Measurements from ENCODE around the gene FKBP2. TPM values are rescaled to one million over a fixed set of nuclear protein-coding genes. Genes with fewer than 3 reads are reported as not detected.

FKBP2 gene
- total and polyA plus RNA-seq, 2 of the 13 experiments (the other 11 are each of a cell fraction or from before 2014, with no cell fraction given): 30.1 to 53.3 TPM

DNA sequence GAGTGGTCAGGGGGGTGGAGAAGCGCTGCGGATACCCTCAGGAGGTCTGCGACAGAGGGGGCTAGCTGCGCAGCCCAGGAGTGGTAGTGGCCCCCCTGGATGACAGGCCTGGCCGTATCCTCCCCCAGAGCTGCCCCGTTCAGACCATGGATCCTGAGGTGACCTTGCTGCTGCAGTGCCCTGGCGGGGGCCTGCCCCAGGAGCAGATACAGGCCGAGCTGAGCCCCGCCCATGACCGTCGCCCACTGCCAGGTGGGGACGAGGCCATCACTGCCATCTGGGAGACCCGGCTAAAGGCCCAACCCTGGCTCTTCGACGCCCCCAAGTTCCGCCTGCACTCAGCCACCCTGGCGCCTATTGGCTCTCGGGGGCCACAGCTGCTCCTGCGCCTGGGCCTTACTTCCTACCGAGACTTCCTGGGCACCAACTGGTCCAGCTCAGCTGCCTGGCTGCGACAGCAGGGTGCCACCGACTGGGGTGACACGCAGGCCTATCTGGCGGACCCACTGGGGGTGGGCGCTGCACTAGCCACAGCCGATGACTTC lies 14.3 kb upstream of the FKBP2 start (continued):
- TF ChIP-seq, protein P1, sequence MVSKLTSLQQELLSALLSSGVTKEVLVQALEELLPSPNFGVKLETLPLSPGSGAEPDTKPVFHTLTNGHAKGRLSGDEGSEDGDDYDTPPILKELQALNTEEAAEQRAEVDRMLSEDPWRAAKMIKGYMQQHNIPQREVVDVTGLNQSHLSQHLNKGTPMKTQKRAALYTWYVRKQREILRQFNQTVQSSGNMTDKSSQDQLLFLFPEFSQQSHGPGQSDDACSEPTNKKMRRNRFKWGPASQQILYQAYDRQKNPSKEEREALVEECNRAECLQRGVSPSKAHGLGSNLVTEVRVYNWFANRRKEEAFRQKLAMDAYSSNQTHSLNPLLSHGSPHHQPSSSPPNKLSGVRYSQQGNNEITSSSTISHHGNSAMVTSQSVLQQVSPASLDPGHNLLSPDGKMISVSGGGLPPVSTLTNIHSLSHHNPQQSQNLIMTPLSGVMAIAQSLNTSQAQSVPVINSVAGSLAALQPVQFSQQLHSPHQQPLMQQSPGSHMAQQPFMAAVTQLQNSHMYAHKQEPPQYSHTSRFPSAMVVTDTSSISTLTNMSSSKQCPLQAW (CRISPR knock-in tag; IDR thresholded peaks at IDR 0.05): no peak
- TF ChIP-seq ZNF703 (CRISPR knock-in tag; IDR thresholded peaks at IDR 0.05; ENCODE audit: borderline replicate concordance) (no peak), ZNF468 (CRISPR knock-in tag; IDR thresholded peaks at IDR 0.05) (0 out of 2 replicates have a peak, but pooled peaks have one; percentile 41), ZNF12 (CRISPR knock-in tag; IDR thresholded peaks at IDR 0.05) (no peak), ZSCAN30 (CRISPR knock-in tag; IDR thresholded peaks at IDR 0.05) (no peak), ZZZ3 (CRISPR knock-in tag; IDR thresholded peaks at IDR 0.05; ENCODE audit: borderline replicate concordance) (no peak), TMF1 (CRISPR knock-in tag; IDR thresholded peaks at IDR 0.05; ENCODE audit: low read depth) (0 out of 2 replicates have a peak, but pooled peaks have one; percentile 0), ZNF136 (CRISPR knock-in tag; IDR thresholded peaks at IDR 0.05; ENCODE audit: low read depth) (0 out of 2 replicates have a peak, but pooled peaks have one; percentile 19), KLF16 (CRISPR knock-in tag; IDR thresholded peaks at IDR 0.05) (no peak), GLI4 (CRISPR knock-in tag; IDR thresholded peaks at IDR 0.05; ENCODE audit: borderline replicate concordance) (0 out of 2 replicates have a peak, but pooled peaks have one; percentile 55), MEF2D (CRISPR knock-in tag; IDR thresholded peaks at IDR 0.05) (no peak), NFYB (CRISPR knock-in tag; IDR thresholded peaks at IDR 0.05) (peak; percentile 73), SNAI1 (CRISPR knock-in tag; IDR thresholded peaks at IDR 0.05; ENCODE audit: borderline replicate concordance) (no peak), HOXA3 (CRISPR knock-in tag; IDR thresholded peaks at IDR 0.05) (peak; percentile 22; the same call in 1 of the 2 replicates), SIN3A (IDR thresholded peaks at IDR 0.05; ENCODE audit: borderline replicate concordance, low read depth, low read length) (peak; percentile 27; the same call in 1 of the 2 replicates), LCORL (IDR thresholded peaks at IDR 0.05) (no peak), LCORL (CRISPR knock-in tag; IDR thresholded peaks at IDR 0.05) (0 out of 2 replicates have a peak, but pooled peaks have one; percentile 13), ZFX (CRISPR knock-in tag; IDR thresholded peaks at IDR 0.05; ENCODE audit: low read depth) (peak; percentile 81)
- TF ChIP-seq, protein P2, sequence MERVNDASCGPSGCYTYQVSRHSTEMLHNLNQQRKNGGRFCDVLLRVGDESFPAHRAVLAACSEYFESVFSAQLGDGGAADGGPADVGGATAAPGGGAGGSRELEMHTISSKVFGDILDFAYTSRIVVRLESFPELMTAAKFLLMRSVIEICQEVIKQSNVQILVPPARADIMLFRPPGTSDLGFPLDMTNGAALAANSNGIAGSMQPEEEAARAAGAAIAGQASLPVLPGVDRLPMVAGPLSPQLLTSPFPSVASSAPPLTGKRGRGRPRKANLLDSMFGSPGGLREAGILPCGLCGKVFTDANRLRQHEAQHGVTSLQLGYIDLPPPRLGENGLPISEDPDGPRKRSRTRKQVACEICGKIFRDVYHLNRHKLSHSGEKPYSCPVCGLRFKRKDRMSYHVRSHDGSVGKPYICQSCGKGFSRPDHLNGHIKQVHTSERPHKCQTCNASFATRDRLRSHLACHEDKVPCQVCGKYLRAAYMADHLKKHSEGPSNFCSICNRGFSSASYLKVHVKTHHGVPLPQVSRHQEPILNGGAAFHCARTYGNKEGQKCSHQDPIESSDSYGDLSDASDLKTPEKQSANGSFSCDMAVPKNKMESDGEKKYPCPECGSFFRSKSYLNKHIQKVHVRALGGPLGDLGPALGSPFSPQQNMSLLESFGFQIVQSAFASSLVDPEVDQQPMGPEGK (CRISPR knock-in tag; IDR thresholded peaks at IDR 0.05): peak; percentile 80
- TF ChIP-seq, protein P3, sequence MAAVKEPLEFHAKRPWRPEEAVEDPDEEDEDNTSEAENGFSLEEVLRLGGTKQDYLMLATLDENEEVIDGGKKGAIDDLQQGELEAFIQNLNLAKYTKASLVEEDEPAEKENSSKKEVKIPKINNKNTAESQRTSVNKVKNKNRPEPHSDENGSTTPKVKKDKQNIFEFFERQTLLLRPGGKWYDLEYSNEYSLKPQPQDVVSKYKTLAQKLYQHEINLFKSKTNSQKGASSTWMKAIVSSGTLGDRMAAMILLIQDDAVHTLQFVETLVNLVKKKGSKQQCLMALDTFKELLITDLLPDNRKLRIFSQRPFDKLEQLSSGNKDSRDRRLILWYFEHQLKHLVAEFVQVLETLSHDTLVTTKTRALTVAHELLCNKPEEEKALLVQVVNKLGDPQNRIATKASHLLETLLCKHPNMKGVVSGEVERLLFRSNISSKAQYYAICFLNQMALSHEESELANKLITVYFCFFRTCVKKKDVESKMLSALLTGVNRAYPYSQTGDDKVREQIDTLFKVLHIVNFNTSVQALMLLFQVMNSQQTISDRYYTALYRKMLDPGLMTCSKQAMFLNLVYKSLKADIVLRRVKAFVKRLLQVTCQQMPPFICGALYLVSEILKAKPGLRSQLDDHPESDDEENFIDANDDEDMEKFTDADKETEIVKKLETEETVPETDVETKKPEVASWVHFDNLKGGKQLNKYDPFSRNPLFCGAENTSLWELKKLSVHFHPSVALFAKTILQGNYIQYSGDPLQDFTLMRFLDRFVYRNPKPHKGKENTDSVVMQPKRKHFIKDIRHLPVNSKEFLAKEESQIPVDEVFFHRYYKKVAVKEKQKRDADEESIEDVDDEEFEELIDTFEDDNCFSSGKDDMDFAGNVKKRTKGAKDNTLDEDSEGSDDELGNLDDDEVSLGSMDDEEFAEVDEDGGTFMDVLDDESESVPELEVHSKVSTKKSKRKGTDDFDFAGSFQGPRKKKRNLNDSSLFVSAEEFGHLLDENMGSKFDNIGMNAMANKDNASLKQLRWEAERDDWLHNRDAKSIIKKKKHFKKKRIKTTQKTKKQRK (IDR thresholded peaks at IDR 0.05; ENCODE audit: low read length): no peak
- TF ChIP-seq, protein P4, sequence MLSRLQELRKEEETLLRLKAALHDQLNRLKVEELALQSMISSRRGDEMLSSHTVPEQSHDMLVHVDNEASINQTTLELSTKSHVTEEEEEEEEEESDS (CRISPR knock-in tag; IDR thresholded peaks at IDR 0.05; ENCODE audit: borderline replicate concordance): no peak
- TF ChIP-seq, protein P5, sequence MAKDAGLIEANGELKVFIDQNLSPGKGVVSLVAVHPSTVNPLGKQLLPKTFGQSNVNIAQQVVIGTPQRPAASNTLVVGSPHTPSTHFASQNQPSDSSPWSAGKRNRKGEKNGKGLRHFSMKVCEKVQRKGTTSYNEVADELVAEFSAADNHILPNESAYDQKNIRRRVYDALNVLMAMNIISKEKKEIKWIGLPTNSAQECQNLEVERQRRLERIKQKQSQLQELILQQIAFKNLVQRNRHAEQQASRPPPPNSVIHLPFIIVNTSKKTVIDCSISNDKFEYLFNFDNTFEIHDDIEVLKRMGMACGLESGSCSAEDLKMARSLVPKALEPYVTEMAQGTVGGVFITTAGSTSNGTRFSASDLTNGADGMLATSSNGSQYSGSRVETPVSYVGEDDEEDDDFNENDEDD (CRISPR knock-in tag; IDR thresholded peaks at IDR 0.05; ENCODE audit: borderline replicate concordance): peak; percentile 38; the same call in 1 of the 2 replicates

Data from HepG2 (cell line).